OCI-LY1 (cell line): ENCODE measurements around the gene CD2.
"Not testable (repeated sequence)": the region's sequence is repeated elsewhere in the genome, so short reads cannot be mapped to it uniquely, and the experiment has no call there.

Source experiments
- EZH2 ChIP-seq: fragments of 200-600 bp; sonication (generic), shearing (Covaris generic); IDR thresholded peaks from 2 replicates; pipeline ENCODE4 v1.8.0; 2017; ENCODE audit warnings: borderline replicate concordance, mixed run types, mild to moderate bottlenecking, antibody characterized with exemption, low read length, moderate library complexity, mixed read lengths
- TF ChIP-seq, protein P1 (sequence below): fragments of 200-600 bp; sonication (generic), shearing (Covaris generic); IDR thresholded peaks from 2 replicates; pipeline ENCODE4 v1.5.1; 2017; ENCODE audit warnings: mild to moderate bottlenecking, antibody characterized with exemption, low read length, moderate library complexity, mixed read lengths

DNA sequence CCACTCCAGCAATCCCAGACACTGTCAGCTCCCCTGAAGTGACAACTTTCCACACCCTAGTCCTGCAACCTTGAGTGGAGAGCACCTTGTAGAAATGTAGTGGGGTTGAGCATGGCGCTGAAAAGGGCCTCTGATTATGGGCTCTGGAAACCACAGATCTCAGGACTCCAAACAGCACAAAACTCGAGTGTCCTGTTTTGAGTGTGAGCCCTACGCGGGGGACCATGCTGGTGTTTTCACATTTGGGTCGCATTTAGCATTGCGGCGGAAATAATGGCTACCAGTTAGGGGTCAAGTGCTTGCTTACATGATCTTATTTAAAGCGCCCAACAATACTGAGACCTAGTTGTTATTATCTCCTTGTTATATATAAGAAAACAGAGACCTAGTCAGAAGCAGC is 1.9 kb downstream of the CD2 start:
- TF ChIP-seq, protein P1, sequence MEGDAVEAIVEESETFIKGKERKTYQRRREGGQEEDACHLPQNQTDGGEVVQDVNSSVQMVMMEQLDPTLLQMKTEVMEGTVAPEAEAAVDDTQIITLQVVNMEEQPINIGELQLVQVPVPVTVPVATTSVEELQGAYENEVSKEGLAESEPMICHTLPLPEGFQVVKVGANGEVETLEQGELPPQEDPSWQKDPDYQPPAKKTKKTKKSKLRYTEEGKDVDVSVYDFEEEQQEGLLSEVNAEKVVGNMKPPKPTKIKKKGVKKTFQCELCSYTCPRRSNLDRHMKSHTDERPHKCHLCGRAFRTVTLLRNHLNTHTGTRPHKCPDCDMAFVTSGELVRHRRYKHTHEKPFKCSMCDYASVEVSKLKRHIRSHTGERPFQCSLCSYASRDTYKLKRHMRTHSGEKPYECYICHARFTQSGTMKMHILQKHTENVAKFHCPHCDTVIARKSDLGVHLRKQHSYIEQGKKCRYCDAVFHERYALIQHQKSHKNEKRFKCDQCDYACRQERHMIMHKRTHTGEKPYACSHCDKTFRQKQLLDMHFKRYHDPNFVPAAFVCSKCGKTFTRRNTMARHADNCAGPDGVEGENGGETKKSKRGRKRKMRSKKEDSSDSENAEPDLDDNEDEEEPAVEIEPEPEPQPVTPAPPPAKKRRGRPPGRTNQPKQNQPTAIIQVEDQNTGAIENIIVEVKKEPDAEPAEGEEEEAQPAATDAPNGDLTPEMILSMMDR: not testable (repeated sequence)
- TF ChIP-seq EZH2: not testable (repeated sequence)
